ENCODE results near the gene POTEF. TPM values are rescaled to one million over a fixed set of nuclear protein-coding genes. Genes with fewer than 3 reads are reported as not detected.
"Not testable (repeated sequence)": the region's sequence is repeated elsewhere in the genome, so short reads cannot be mapped to it uniquely, and the experiment has no call there.

Gene POTEF
- 5.3 and 7.7 TPM in 2 replicates for total RNA-seq (2014; rRNA removed; shearing (Covaris generic))
- polyA plus RNA-seq (2015; cell fraction: cytosol; rRNA removed) = 0.70 and 1.1 TPM in 2 replicates
- polyA plus RNA-seq (2015; cell fraction: nucleus; rRNA removed) = 4.2 and 6.6 TPM in 2 replicates

- DNase-seq (ENCODE audit: low read depth) = peak; percentile 78
Measured at GRCh38 chr2:130129120-130129829, at the start of gene POTEF. Gene POTEF, minus strand, starts transcription at chr2:130129222. Its CDS starts 8,707 bp downstream, at chr2:130120515.

DNA sequence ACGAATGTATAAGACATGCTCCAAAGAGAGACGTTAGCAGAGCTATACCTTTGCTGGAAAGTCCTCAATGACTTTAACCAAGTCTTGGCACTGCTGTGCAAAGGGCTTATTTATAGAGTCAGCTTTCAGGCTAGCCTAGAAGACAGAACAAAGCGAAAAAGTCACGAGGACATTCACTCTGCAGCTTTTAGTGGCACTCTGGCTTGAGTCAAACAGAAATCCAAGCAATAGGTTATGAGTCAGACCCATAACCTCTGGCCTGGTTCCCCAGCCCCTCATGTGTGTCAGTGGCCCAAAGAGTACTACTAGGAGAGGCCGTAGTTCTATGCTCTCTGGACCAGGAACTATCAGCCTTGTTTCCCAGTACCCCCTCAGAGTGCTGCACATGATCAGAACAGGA, 45.8 kb upstream of the POTEF start:
- not testable (repeated sequence) for DNase-seq (ENCODE audit: low read depth)

DNA sequence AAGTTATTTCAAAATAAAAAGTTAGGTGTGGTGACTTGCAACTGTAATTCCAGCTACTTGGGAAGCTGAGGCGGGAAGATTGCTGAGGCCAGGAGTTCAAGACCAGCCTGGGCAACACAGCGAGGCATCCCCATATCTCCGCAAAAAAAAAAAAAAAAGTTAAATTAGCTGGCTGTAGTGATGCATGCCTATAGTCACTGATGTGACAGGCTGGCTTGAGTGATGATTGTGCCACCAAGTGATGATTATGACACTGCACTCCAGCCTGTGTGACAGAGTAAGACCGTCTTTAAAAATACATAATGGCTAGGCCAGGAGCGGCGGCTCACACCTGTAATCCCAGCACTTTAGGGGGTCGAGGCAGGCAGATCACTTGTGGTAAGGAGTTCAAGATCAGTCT, 40.9 kb upstream of the POTEF start:
- DNase-seq (ENCODE audit: low read depth) = no peak

GRCh38 chr2:130169163-130169562, 40.1 kb upstream of the POTEF start:
- peak; percentile 34 for DNase-seq (ENCODE audit: low read depth)

- DNase-seq (ENCODE audit: low read depth) = not testable (repeated sequence)
Measured at GRCh38 chr2:130166611-130167010, 37.6 kb upstream of the POTEF start.

DNA sequence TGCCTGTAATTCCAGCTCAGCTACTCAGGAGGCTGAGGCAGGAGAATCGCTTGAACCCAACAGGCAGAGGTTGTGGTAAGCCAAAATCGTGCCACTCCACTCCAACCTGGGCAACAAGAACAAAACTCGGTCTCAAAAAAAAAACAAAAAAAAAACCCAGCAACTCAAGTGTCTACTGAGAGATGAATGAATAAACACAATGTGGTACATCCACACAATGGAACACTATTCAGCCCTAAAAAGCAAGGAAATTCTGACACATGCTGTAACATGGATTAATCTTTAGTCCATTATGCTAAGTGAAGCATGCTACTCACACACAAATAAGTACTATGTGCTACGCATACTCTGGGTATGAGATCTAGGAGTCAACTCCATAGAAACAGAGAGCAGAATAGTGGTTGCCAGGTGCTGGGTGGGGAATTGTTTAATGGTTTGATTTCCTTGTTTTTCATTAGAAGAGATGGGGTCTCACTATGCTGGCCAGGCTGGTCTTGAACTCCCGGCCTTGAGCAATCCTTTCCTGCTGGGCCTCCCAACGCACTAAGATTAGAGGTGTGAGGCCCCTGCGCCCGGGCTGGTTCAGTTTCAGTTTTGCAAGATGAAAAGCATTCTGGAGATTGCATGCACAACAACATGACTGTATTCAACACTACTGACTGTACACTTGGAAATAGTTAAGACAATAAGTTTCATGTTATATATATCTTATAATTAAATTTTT, 36.4 kb upstream of the POTEF start:
- no peak for DNase-seq (ENCODE audit: low read depth)

GRCh38 chr2:130162968-130163367, 33.9 kb upstream of the POTEF start:
- no peak for DNase-seq (ENCODE audit: low read depth)

- DNase-seq (ENCODE audit: low read depth) = not testable (repeated sequence)
Measured at GRCh38 chr2:130162486-130162885, 33.5 kb upstream of the POTEF start.

GRCh38 chr2:130160838-130161705, 32.0 kb upstream of the POTEF start:
- not testable (repeated sequence) for DNase-seq (ENCODE audit: low read depth)

DNA sequence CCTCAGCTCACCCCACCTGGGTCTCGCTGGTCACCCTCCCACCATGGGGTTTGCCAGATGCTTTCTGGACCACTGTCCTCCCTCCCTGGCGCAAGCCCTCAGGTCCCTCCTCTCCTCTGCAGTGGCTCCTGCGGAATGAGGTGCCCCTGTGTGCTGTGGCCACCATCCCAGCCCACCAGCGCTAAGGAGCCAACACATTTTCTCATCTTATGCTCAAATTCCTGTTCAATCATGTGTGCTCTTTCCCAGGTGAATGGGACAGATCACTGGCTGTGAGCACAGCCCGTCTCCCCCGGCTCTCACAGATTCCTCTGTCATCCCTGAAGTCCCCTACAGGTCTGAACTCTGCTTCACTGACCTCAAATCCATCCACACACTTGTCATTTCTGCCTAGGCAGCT, 31.1 kb upstream of the POTEF start:
- no peak for DNase-seq (ENCODE audit: low read depth)

DNA sequence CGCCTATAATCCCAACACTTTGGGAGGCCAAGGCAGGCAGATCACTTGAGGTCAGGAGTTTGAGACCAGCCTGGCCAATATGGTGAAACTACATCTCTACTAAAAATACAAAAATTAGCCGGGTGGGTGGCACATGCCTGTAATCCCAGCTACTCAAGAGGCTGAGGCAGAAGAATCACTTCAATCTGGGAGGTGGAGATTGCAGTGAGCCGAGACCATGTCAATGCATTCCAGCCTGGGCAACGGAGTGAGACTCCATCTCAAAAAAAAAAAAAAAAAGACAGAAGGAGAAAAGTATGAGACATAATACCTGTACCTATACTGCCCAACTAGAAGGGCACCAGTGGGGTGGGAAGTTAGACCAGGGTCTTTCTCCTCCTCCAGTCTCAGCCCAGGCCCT, 30.4 kb upstream of the POTEF start:
- DNase-seq (ENCODE audit: low read depth) = not testable (repeated sequence)

GRCh38 chr2:130158631-130159030, 29.6 kb upstream of the POTEF start:
- no peak for DNase-seq (ENCODE audit: low read depth)

DNA sequence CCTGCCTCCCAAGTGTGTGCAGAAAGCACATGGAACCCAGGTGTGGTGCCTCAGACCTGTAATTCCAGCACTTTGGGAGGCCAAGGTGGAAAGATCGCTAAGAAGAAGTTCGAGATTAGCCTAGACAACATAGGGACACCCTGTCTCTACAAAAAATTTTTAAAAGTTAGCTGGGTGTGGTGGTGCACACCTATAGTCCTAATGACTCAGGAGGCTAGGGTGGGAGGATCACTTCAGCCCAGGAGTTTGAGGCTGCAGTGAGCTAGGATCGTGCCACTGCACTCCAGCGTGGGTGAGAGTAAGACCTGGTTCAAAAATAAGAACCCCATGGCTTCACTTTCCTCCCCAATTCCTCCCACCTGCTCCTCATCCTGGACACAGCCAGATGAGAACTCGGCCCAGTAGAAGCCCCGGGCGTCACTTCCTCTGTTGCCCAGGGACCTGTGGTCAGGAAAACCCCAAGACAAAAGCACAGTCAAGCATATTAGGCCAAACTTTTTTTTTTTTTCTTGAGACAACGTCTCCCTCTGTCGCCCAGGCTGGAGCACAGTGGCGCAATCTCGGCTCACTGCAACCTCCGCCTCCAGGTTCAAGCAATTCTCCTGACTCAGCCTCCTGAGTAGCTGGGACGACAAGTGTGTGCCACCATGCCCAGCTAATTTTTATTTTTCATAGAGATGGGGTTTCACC, 28.9 kb upstream of the POTEF start:
- not testable (repeated sequence) for DNase-seq (ENCODE audit: low read depth)

DNA sequence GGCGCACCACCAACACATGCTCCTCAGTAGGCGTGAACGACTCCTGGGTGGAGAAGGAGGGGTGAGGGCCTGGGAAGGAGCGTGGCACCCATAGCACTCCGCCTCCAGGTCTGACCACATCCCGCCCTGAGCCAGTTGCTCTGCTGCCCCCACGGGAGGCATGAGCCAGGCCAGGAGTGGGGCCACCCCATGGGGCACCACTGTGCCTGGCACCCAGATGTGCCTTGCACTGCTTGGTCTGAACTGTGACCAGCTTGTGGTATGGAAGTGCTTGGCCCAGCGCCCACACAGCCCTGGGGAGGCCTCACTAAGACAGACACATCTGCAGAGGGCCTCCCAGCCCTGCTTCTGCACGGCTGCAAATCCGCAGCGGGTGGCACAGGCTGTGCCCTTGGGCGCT, 28.3 kb upstream of the POTEF start:
- DNase-seq (ENCODE audit: low read depth) = not testable (repeated sequence)

DNA sequence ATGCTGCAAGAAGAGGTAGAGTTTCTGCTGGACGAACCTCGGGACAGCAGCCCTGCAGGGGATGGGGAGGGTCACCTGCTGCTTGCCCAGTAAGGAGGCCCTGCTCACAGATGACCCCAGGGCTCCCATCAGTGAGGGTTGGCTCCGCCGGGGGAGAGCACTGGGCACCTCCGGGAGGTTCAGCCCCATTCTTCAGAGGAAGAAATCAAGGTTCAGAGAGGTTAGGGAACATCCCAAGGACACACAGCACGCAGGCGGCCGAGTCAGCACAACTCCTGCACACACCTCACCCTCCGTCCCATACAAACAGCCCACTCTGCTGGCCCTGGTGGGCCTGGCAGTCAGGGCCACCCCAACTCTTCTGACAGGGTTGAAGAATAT, 27.6 kb upstream of the POTEF start:
- DNase-seq (ENCODE audit: low read depth) = no peak

DNA sequence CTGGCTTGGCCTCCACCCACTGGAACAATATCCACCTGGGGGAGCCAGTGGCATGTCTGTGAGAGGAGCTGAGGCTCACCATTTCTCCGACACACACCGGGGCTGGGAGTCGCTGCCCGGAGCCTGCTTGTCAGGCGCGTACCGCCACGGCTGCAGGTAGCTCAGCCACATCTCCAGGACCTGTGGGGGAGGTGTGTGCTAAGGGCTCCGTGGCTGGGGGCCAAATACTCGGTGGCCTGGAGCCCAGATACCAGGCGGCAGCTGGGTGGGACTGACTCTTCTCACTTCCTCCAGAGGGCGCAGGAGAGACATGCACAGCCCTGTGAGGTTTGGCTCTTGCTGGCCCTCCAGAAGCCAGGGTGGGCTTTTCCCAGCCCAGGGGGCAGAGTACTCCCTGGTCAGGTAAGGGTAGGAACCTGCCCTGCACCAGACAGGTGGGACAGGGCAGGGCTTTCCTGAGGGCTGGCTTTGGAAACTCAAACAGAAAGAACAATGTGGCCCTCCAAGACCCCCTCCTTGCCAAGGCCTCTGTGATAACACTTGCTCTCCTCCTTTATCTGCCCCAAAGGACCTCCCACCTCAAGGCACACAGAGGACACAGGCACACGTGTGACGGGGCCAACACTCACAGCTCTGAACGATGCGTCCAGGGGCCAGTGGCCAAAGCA, 27.1 kb upstream of the POTEF start:
- peak; percentile 49 for DNase-seq (ENCODE audit: low read depth)

- DNase-seq (ENCODE audit: low read depth) = no peak
Measured at GRCh38 chr2:130154773-130155765, 26.0 kb upstream of the POTEF start.

DNA sequence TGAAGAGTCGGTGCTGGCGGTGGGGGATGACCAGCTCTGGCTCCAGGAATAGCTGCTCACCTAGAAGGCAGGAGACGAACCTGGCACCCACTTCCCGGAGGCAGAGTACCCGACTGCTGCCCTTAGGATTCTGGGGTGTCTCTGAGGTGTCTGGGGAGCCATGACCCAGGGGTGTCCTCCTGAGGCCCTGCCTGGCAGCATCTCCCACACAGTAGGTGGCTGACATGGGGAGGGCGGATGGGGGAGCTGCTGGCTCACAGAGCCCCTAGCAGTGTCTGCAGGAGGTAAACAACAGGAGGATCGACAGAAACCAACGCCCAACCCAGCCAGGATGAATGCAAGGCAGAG, 25.4 kb upstream of the POTEF start:
- DNase-seq (ENCODE audit: low read depth) = not testable (repeated sequence)

DNA sequence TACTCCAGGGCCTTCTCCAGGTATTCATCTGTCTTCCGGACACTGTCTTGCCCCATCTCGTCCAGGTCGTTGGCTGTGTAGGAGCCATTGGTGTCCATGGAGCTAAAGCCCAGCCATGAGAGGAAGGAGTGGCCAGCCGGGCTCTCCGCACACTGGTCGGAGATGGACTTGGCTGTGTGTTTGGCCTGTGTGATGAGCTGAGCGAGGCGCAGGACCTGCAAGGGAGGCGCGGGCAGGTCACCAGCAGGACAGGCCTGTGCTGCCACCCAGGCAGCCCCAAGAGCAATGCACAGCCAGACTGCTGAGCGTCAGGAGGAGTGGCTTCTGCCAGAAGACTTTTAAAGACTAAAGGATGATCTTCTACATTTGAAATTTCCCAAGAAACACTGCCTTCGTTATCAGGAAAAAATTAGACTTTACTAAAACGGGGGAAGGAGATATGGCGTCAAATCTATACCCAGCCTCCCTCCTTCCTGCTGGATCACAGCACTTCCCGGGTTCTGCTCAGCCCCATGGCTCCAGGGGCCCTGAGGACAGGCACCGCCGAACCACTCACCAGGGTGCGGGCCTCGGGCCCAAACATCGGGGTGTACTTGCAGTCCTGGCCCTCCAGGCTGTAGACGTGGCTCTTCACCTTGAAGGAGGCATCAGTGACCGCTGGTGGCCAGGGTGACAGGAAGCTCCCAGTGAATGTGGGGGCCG, 24.9 kb upstream of the POTEF start:
- not testable (repeated sequence) for DNase-seq (ENCODE audit: low read depth)

All from HT1080 (cell line).